AG09319 (cell line): ENCODE measurements around the gene ARL4D.
A peak's percentile ranks its signal among the peaks of the same experiment; 100 is the strongest.

ENCODE experiments used
- DNase-seq: peaks from one replicate; pipeline ENCODE4 v3.0.0-alpha.2; 2010; ENCODE audit warnings: low read depth; ENCODE audit errors: extremely low read depth
- CTCF ChIP-seq: IDR thresholded peaks from 2 replicates; pipeline ENCODE4 v1.5.1; 2011; ENCODE audit warnings: low read depth, mild to moderate bottlenecking, inconsistent platforms, low read length, moderate library complexity

The ARL4D gene

GRCh38 chr17:43400943-43401717, 2.3 kb downstream of the ARL4D start:
- DNase-seq, result peak; percentile 69
- no peak for TF ChIP-seq CTCF

GRCh38 chr17:43402078-43402477, 3.3 kb downstream of the ARL4D start:
- no peak for DNase-seq
- TF ChIP-seq CTCF, result no peak

- no peak for TF ChIP-seq CTCF
- DNase-seq, result no peak
These were observed 3.8 kb downstream of the ARL4D start for GRCh38 chr17:43402567-43402966.

- no peak for TF ChIP-seq CTCF
- no peak for DNase-seq
These were observed 5.1 kb downstream of the ARL4D start for GRCh38 chr17:43403846-43404245.

GRCh38 chr17:43405861-43406260, 7.1 kb downstream of the ARL4D start:
- no peak for TF ChIP-seq CTCF
- no peak for DNase-seq

- TF ChIP-seq CTCF, result no peak; the same call in 1 of the 2 replicates
- DNase-seq, result peak; percentile 55
These were observed 8.2 kb downstream of the ARL4D start for GRCh38 chr17:43406676-43407645.

GRCh38 chr17:43409131-43409530, 10.3 kb downstream of the ARL4D start:
- TF ChIP-seq CTCF, result no peak
- no peak for DNase-seq
